GM11168 (cell line): ENCODE data around the gene STRBP.

Experiments
- in situ Hi-C: fragments of 300-500 bp; cut with MboI; formaldehyde crosslinking; loops from one replicate; pipeline ENCODE4 v1.12.0; 2022; ENCODE audit warnings: low sequenced_read_pairs; ENCODE audit not compliant: unreplicated experiment

Gene STRBP

GRCh38 chr9:123253204-123253603 is 15.2 kb downstream of the STRBP start:
- in situ Hi-C loops = no loop called here

GRCh38 chr9:123251741-123252140 is 16.6 kb downstream of the STRBP start:
- in situ Hi-C loops = no loop called here

GRCh38 chr9:123251324-123251723 is 17.1 kb downstream of the STRBP start:
- in situ Hi-C loops = no loop called here

- in situ Hi-C loops = no loop called here
Measured at GRCh38 chr9:123250504-123250903, 17.9 kb downstream of the STRBP start.

- in situ Hi-C loops = loop anchor here (25.0 kb wide), 1 partner anchor 88 kb away; no protein-coding TSS in a partner anchor
Measured at GRCh38 chr9:123249162-123249561, 19.2 kb downstream of the STRBP start.

GRCh38 chr9:123248630-123249029 is 19.8 kb downstream of the STRBP start:
- in situ Hi-C loops = loop anchor here (25.0 kb wide), 1 partner anchor 89 kb away; no protein-coding TSS in a partner anchor

GRCh38 chr9:123246534-123246933 is 21.9 kb downstream of the STRBP start:
- in situ Hi-C loops = loop anchor here (25.0 kb wide), 1 partner anchor 91 kb away; no protein-coding TSS in a partner anchor

- in situ Hi-C loops = loop anchor here (25.0 kb wide), 1 partner anchor 98 kb away; no protein-coding TSS in a partner anchor
Measured at GRCh38 chr9:123239726-123240125, 28.7 kb downstream of the STRBP start.

GRCh38 chr9:123238365-123238764 is 30.0 kb downstream of the STRBP start:
- in situ Hi-C loops = loop anchor here (25.0 kb wide), 1 partner anchor 99 kb away; no protein-coding TSS in a partner anchor

GRCh38 chr9:123237220-123237619 is 31.2 kb downstream of the STRBP start:
- in situ Hi-C loops = loop anchor here (25.0 kb wide), 1 partner anchor 100 kb away; no protein-coding TSS in a partner anchor

GRCh38 chr9:123235448-123235847 is 32.9 kb downstream of the STRBP start:
- in situ Hi-C loops = loop anchor here (25.0 kb wide), 1 partner anchor 102 kb away; no protein-coding TSS in a partner anchor

- in situ Hi-C loops = loop anchor here (25.0 kb wide), 1 partner anchor 102 kb away; no protein-coding TSS in a partner anchor
Measured at GRCh38 chr9:123234853-123235252, 33.5 kb downstream of the STRBP start.

GRCh38 chr9:123232332-123232731 is 36.1 kb downstream of the STRBP start:
- in situ Hi-C loops = loop anchor here (25.0 kb wide), 1 partner anchor 105 kb away; no protein-coding TSS in a partner anchor

- in situ Hi-C loops = loop anchor here (25.0 kb wide), 1 partner anchor 106 kb away; no protein-coding TSS in a partner anchor
Measured at GRCh38 chr9:123231421-123231820, 37.0 kb downstream of the STRBP start.

- in situ Hi-C loops = loop anchor here (25.0 kb wide), 1 partner anchor 108 kb away; no protein-coding TSS in a partner anchor
Measured at GRCh38 chr9:123228967-123229366, 39.4 kb downstream of the STRBP start.

- in situ Hi-C loops = loop anchor here (25.0 kb wide), 1 partner anchor 111 kb away; no protein-coding TSS in a partner anchor
Measured at GRCh38 chr9:123225995-123226394, 42.4 kb downstream of the STRBP start.

- in situ Hi-C loops = loop anchor here (25.0 kb wide), 1 partner anchor 112 kb away; no protein-coding TSS in a partner anchor
Measured at GRCh38 chr9:123225374-123225813, 43.0 kb downstream of the STRBP start.

GRCh38 chr9:123220127-123220526 is 48.3 kb downstream of the STRBP start:
- in situ Hi-C loops = no loop called here

- in situ Hi-C loops = no loop called here
Measured at GRCh38 chr9:123218831-123219230, 49.6 kb downstream of the STRBP start.

GRCh38 chr9:123217128-123217654 is 51.2 kb downstream of the STRBP start:
- in situ Hi-C loops = no loop called here

GRCh38 chr9:123216251-123216797 is 52.1 kb downstream of the STRBP start:
- in situ Hi-C loops = no loop called here
